NCI-H2107 treated with DMSO at 0.1 percent for 48 hours (cell line): ENCODE results near the gene PODXL2.
"Not testable (repeated sequence)": the region's sequence is repeated elsewhere in the genome, so short reads cannot be mapped to it uniquely, and the experiment has no call there.

Source experiments
- DNase-seq: peaks from one replicate; lab custom pipeline; 2025; ENCODE audit not compliant: unreplicated experiment; lab: John Stamatoyannopoulos, UW

Gene PODXL2

GRCh38 chr3:127674101-127674721 lies 45.2 kb downstream of the PODXL2 start:
- DNase-seq, result no peak

GRCh38 chr3:127674790-127675189 lies 45.8 kb downstream of the PODXL2 start:
- no peak for DNase-seq

- DNase-seq, result no peak
Measured at GRCh38 chr3:127675651-127676391, 46.8 kb downstream of the PODXL2 start.

GRCh38 chr3:127676456-127676855 lies 47.5 kb downstream of the PODXL2 start:
- DNase-seq, result no peak

GRCh38 chr3:127676921-127677351 lies 48.0 kb downstream of the PODXL2 start:
- DNase-seq, result no peak

- no peak for DNase-seq
Measured at GRCh38 chr3:127677541-127678314, 48.7 kb downstream of the PODXL2 start.

GRCh38 chr3:127678315-127678599 lies 49.3 kb downstream of the PODXL2 start:
- DNase-seq, result no peak

GRCh38 chr3:127678611-127679533 lies 49.9 kb downstream of the PODXL2 start:
- no peak for DNase-seq

GRCh38 chr3:127679534-127680145 lies 50.7 kb downstream of the PODXL2 start:
- no peak for DNase-seq

GRCh38 chr3:127680146-127680661 lies 51.2 kb downstream of the PODXL2 start:
- no peak for DNase-seq

- DNase-seq, result no peak
Measured at GRCh38 chr3:127680798-127681221, 51.8 kb downstream of the PODXL2 start.

- not testable (repeated sequence) for DNase-seq
Measured at GRCh38 chr3:127682175-127682554, 53.2 kb downstream of the PODXL2 start.

GRCh38 chr3:127682561-127682960 lies 53.6 kb downstream of the PODXL2 start:
- no peak for DNase-seq

- DNase-seq, result no peak
Measured at GRCh38 chr3:127684871-127685707, 56.1 kb downstream of the PODXL2 start.

GRCh38 chr3:127685708-127686511 lies 56.9 kb downstream of the PODXL2 start:
- DNase-seq, result no peak

GRCh38 chr3:127686512-127686894 lies 57.5 kb downstream of the PODXL2 start:
- no peak for DNase-seq

- DNase-seq, result no peak
Measured at GRCh38 chr3:127687228-127687737, 58.3 kb downstream of the PODXL2 start.

GRCh38 chr3:127688022-127688415 lies 59.0 kb downstream of the PODXL2 start:
- no peak for DNase-seq
